GM19463 (cell line): Measurements from ENCODE around the gene KCNC1.

ENCODE experiments used
- ATAC-seq: cut with Tn5 transposase; IDR thresholded peaks from one replicate; pipeline ENCODE4 v1.9.1; 2021; ENCODE audit warnings: mild to moderate bottlenecking, moderate library complexity; ENCODE audit not compliant: unreplicated experiment

KCNC1 gene

DNA sequence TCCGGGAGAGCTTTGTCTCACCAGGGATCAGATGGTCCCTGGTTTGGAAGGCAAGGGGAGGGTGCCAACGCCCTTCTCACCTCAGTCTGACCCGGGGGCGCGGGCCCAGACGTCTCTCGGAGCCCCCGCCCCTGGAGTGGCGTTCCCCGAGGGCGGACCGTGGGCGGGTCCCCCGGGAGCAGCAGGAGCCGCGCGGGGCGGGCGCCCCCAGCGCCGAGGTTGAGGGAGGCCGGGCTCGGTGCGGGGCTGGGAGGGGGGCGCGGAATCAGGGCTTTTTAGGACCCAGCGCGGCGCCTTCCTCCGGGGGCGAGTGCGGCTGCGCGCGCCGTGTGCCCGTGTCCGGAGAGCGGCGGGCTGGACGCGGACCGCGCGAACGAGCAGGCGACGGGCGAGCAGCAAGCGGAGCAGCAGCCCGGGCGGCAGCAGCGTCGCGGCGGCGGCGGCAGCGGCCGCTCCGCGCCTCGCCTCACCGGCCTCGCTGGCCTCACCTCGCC lies at the start of gene KCNC1:
Gene KCNC1, plus strand, starts transcription at position 364 of the 494 bp plus-strand sequence. CDS start 1,222 bp downstream, outside the sequence.
- no peak for ATAC-seq

DNA sequence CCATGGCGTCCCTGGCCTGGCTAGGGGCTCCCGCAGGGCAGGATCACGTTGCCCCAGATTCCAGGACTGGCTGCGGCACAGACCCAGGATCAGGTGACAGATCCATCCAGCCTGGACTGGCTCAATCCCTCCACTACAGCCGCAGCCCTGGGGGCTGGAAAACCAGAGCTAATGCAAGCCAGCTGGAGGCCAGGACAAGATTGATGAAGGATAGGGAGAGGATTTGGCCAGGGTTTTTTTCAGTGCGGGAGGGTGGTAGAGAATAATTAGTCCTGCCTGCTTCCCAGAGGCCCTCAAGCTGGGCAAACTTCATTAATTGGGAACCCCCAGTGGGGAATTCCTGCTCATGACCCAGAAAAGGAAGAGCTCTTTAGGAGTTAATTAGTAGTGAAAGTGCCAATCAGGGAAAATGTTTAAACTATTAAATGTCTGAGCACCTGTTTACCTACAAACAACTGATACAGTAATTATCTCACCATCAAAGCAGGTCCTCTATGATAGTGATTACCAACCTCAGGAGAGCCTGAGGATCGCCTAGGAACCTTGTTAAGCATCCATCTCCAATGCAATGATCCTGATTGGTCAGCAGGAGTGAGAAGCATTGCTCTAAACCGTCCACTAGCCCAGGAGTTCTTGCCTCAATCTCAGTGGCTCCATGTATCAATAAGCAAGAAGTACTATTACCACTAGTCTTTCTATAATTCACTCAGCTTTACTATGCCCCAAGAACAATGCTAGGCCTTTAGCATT lies 48.2 kb upstream of the KCNC1 start:
- no peak for ATAC-seq

DNA sequence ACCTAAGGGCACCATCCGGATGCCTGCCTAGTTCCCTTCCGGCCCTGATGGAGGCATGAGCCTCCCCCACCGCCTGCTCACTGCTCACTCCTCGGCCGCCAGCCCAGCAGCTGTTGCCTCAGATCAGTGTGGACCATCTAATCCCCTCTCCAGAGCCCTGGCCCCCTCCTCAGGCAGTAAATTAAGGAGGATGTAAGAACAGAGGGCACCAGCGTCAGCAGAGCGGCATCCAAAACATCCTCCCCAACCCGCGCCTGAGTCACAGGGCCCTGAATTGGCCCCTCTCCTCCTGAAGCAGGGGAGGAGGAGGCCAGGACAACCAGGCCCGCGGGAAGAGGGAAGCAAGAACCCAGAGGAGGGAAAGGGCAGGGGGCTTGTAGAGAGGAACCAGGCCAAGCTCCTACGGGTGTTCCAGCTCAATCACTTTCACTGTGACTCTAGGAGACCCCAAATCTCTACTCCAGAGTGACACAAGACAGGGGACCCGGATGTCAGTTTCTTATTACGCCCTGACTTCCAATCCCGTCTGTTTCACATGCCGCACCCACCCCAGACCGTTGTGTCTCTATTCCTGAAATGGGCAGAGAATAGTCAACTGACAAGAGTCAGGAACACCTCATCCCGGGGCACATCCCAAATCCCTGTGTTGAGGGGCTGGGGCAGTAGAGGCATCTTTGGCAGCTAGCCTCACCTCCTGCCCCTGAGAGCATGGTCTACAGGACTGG lies 46.5 kb upstream of the KCNC1 start:
- no peak for ATAC-seq

DNA sequence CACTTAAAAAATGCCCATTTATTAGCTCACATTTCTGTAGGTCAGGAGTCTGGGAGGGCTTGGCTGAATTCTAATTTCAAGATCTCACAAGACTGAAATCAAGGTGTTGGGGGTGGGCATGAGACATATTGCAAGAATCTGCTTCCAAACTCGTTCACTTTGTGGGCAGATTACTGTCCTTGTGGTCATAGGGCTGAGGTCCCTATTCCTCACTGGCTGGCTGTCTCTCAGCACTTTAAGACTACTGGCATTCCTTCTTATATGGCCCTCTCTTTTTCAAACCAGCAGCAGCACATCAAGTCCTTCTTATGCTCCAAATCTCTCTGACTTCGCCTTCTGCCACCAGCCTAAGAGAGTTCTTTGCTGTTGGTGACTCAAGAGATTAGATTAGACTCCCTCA lies 43.0 kb upstream of the KCNC1 start:
- ATAC-seq, result no peak

DNA sequence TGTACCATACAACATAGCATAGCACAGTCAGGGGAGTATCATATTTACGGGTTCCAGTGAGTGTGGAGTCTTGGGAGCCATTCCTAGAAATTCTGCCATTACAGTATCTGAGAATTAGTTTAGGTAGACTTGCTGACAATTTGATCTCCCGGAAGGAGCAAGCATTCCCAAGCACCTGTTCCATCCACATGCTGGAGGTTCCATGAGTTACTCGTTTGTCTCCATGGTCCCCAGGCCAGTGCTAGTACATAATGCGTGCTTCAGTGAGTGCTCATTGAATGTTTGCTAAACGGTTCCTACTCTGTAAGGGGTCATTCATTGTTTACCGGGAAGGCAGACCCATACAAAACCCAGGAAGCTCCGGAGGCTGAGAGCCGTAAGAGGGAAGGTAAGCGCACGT lies 42.6 kb upstream of the KCNC1 start:
- no peak for ATAC-seq

DNA sequence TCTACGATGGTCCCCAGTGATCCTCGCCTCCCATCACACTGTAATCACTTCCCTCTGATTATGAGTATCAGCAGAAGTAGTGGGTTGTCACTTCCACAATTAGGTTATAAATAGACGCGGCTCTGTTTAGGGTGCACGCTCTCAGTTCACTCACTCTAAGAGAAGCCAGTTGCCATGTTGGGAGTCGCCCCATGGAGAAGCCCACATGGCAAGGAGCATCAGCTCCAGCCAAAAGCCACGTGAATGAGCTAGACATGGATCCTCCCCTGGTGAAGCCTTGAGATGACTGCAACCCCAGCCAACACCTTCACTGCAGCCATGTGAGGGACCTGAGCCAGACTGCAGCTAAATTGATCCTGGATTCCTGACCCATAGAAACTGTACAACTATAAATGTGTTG lies 41.6 kb upstream of the KCNC1 start:
- no peak for ATAC-seq

DNA sequence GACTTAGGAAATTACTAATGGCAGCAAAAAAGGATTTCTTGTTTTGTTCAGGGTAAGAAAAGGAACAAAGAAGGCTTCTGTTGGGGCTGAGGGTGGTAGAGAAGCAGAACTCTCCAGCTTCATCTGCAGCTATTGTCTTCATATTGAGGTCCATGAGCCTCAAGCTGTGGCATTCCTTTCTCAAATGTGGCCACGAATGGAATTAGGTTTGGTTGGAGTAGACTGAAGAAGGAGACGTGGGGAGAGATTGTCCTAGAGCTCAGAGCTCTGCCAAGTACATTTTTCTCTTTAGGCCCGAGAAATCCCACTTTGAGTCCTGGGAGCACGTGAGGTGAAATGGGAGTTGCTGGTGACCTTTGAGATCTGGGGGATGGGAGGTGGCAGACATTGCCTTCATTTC lies 41.0 kb upstream of the KCNC1 start:
- ATAC-seq, result no peak

DNA sequence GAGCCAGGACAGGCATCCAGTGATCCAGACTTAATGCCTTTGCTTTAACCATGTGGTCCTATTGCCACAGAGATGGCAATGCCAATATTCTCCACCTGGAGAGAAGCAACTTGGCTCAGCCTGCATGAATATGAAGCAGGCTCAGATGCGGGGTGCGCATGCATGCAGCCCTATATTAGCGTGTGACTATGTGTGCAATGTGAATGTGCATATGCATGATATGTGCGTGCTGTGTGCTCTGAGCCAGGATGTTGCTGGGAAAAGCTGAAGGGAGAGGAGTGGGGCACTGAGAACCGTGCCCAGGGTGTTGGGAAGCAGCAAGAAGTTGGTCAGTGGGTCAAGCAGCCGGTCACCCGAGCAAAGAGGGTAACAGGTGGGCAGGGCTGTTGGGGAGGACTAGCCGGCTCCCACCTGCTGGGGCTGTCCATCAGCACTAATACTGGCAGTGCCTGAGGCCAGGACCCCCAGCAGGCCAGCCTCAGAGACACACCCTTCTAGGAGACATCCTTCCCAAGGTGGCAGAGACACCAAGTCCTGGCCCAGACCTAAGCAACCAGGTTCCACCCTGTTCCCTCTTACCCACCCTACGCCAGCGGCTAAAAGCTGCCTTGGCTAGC lies 40.0 kb upstream of the KCNC1 start:
- ATAC-seq, result no peak

DNA sequence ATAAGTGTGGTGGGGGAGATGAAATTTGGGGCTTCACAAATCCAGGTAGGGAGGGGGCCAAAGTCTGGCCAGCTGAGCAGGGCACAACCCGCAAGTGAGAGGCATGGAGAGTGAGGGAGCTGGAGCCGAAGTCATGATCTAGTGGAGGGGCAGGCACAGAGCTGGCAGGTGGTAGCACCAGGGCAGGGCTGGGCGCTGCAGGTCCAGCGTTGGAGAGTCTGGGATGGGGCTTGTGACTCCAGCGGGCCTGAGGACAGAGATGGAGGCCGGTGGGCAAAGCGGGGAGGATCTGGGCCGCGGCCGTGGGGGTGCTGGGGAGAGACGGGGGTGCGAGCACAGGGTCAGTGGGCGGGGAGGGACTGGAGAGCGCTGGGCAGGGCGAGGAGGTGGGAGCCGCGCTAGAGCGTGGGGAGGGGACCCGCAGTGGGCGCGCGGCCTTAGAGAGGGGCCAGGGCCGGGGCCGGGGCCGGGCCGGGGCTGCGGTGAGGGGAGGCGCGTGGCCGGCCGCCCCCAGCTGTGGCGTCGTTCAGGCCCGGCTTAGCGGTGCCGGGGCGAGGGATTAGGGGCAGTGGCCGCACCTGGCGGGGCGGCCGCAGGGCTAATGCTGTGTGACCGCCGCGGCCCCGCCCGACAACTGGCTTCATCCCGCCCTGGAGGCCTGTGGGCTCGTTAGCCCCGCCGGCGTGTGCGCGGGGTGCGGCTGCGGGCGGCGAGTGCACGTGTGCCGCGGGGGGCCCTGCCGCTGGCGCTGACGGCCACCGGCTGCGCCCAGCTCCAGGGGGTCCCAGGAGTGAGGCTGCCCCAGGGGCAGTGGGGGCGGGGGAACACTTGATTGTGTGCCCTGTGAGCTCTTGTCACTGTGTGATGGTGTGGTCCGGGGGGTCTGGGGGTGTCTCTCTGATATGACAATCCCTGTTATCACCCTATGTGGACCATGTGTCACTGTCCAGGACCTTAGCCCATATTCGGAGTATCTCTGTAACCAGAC lies 38.8 kb upstream of the KCNC1 start:
- ATAC-seq, result no peak

DNA sequence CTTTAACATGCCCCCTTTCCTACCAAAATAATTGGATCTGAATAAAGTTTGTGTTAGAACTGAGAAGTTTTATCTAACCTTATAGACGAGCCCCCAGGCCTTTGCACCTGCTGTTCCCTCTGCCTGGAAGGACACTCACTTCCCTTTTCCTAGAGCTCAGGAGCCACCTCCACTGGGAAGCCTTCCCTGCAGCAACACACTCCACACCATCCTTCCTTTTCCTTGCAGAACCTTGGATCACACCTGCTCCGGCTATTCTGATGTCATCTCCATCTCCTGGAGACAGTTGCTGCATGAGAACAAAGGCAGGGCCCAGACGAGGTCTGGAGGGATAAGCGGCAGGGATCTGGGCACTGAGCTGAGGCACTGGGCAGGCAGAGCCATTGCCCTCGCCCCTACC lies 37.8 kb upstream of the KCNC1 start:
- no peak for ATAC-seq

DNA sequence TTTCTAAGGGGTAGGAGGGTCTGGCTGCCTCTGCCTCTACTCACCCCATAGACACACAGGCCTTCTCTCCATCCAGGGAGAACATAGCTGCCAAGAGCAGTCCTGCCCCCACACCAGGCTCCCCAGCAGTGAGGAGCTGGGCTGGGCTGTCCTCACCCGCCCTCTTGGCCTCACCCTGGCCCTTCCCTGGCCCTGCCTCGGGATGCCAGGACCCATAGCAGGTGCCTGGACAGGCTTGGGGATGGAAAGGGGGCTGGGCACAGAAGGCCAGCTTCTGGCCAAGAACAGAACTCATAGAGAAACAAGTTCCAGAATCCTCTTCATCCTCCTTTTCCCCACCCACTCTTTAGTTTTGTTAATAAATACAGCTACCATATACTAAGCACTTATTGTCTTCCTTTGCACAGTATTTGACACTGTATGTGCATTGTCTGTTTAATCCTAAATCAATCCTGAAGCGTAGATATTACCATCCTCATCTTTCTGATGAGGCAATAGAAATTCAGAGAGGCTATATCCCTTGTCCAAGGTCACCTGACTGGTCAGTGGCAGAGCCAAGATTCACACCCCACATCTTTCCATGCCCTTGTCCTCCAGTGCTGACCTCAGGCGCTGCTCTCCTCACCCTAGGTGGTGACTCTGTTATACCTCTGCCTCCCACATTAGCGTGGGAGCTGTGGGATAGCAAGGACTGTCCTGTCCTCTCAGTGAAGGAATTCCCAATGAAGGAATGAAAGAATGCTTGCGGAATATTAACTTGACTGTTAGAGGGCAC lies 37.2 kb upstream of the KCNC1 start:
- no peak for ATAC-seq

DNA sequence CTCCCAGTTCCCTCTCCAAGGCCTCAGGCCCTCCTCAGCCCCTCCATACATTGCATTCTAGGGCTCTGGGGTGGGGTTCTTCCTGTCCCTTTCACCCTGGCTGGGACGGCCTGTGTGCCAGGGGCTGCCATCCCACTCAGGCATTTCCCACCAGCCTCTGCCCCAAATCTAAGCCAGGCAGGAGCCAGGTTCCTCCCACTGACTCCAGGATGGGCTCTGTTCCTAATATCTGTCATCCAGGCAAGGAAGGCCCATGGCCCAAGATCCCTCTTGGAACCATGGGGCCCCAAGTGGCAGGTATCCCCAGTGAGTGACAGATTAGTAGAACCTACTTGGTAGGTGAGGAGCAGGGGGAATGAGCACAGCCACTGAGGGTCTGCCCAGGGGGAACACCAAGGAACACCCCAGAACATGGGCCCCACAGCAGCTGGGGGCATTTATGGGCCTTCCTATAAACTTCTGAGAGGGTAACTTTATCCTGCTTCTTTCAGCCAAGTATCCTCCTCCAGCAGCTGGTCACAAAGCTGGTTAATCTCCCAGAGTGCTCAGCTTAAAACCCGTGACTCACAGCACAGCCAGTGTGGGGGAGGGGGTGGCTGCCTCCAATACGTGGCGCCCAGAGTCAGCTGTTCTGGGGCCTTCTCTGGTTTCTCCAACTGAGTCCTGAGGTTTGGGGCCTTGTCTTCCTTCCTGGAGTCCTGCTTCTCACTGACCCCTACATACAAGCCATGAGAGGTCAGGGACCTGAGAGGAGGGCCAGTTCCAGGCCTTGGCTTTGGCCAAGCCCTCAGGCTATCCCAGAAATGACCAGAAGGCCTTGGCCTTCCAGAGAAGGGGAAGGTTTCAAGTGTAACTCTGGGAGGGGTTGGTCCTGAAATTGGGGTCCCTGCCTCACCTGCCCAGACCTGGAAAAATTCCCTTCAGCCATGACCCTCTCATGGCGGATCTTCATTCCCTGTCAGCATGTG lies 35.1 kb upstream of the KCNC1 start:
- no peak for ATAC-seq

DNA sequence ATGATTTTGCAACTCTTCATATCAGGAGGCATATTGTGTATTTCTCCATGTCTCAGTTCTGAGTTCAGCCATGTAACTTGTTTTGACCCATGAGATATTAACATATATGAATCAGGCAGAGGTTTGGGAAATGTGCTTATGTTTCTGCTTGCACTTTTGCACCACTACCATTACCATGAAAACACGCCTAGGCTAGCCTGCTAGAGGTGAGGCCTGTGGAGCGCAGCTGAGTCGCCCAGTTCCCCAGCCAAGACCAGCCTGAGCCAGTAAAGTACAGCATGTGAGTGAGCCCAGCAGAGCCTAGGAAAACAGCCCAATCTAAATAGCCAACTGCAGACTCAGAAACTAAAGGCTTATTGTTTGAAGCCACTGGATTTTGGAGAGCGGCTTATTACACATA lies 33.6 kb upstream of the KCNC1 start:
- no peak for ATAC-seq

DNA sequence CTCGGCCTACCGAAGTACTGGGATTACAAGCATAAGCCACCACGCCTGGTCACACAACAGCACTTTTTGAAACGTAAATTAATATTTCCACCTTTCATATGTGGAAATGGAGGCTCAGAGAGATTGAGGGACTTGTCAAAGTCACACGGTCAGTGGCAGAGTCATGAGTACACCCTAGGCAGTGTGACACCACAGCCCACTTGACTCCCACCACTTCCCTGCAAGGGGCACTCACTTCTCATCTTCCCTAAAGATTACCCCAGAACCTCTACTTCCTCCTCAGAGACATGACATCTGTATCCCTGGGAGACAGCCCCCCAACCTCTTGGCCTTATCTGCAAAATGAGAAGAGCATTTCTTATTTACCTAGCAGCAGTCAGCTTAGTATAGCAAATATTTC lies 31.7 kb upstream of the KCNC1 start:
- no peak for ATAC-seq

DNA sequence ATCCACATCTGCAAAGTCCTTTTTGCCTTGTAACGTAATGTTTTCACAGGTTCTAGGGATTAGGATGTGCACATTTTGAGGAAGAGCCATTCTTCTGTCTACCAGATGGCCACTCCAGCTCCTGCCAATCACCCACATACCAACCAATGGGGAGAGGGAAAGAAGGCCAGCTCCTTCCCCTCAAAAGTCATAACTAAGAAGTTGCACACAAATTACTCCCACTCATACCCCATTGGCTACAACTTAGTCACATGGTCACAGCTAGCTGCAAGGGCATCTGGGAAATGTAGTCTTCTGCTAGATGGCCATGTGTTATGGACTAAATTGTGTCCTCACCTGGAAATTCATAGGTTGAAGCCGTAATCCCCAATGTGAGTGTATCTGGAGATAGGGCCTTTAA lies 30.6 kb upstream of the KCNC1 start:
- no peak for ATAC-seq

DNA sequence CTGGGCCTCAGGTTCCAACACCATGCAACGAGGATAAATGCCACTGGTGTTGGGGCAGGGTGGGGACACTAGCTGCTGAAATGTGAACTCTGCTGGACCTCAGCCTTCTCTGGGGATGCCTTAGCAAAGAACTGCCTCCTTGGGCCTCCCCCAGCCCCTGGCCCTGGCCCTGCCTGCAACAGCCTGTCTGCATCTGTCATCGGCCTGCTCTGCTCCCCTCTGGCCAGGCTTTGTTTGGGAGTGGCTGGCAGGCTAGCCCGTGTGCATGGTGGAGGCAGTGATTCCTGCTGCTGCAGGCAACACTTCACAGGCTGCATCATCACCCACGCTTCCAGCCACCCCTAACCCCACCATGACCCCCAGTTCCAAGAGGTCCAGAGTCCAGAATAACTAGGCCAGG lies 26.8 kb upstream of the KCNC1 start:
- ATAC-seq, result no peak

DNA sequence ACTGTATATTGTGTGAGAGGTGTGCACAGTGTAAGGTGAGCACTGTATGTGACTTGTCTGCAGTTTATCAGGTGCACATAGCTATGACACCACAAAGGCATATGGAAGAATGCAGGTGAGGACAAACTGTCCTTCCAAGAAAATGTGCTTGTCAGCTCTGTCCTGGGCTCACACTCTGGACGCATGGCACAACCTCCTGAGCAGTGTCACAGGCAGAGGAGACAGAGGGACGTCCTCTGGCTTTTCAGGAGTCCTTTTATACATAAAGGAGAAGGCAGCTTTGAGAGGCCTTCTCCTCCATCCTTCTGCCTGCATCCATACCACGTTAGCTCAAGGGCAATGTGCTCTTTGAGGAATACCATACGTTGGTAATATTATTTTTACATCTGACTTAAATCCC lies 22.7 kb upstream of the KCNC1 start:
- no peak for ATAC-seq

DNA sequence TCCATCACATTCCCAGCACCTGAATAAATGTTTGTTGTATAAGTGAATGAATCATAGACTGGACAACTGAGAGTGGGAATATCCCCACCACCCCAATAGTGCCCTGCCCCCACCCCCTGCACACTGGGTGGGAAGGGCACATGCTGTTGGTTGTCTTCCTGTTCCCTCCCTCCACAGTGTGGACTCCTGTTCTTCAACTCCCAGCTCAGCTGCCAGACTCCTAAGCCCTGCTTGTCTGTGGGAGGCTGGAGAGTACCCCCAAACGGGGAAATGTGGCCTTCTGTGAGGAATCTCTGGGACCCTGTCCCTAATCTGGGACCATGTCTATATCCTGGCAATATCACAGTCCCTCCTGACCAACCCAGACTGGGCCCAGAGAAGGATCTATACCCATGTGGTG lies 20.7 kb upstream of the KCNC1 start:
- ATAC-seq, result no peak

DNA sequence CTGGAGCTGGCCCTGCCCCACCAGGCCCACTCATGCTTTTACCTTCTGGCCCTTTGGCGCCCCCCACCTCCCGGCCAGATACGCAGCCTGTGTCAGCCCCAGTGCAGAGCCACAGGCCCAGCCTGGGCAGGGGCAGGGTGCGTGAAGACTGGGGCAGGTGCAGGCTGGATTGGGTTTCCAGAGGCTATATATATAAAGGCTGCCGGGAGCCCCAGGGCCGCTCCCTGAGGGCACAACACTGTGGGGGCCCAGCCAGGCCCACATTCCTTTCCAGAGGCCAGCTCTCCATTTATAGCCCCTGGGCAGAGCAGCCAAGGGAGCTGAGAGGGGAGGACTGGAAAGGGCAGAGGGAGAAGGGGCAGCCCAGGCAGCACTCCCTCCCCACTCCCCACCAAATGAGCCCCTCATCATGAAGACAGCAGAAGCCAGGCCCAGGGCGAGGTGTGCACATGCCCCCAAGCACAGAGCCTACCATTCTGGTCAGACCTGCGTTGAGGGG lies 20.2 kb upstream of the KCNC1 start:
- no peak for ATAC-seq
